ENCODE data around the gene ST3GAL5.

- no peak for TF ChIP-seq MAX (IDR thresholded peaks at IDR 0.05)
- no peak for TF ChIP-seq POLR2A (IDR thresholded peaks at IDR 0.05; ENCODE audit: control extremely low read depth in 1 of 2, low read depth in 2 of 2, low read length in 2 of 2)
Observed at GRCh38 chr2:85838181-85838580, 50.6 kb downstream of the ST3GAL5 start.

Measured in H1 (cell line).